Activated CD4-positive, alpha-beta memory T cell treated with anti-CD3 and anti-CD28 coated beads for 36 hours (primary cell): ENCODE measurements around the gene PCNT. TPM values are rescaled to one million over a fixed set of nuclear protein-coding genes. Genes with fewer than 3 reads are reported as not detected.

Experiments used
- CTCF ChIA-PET: fragments of 350-600 bp; sonication (Branson Sonifier 250); formaldehyde crosslinking; loops from one replicate; lab custom pipeline; 2021; ENCODE audit warnings: antibody characterized with exemption, inconsistent platforms; lab: Charles Lee
- POLR2A ChIA-PET: fragments of 350-600 bp; sonication (Branson Sonifier 250); formaldehyde crosslinking; loops from one replicate; lab custom pipeline; 2021; ENCODE audit warnings: antibody characterized with exemption; lab: Charles Lee
- DNase-seq: peaks from one replicate; pipeline ENCODE4 v3.0.0-alpha.2; 2020
- H3K27ac Mint-ChIP-seq: one replicate; pipeline ENCODE4 v1.8.0; 2021; ENCODE audit warnings: mixed read lengths
- H3K27me3 Mint-ChIP-seq: one replicate; pipeline ENCODE4 v1.8.0; 2021; ENCODE audit warnings: mixed read lengths
- H3K36me3 Mint-ChIP-seq: one replicate; pipeline ENCODE4 v1.8.0; 2021; ENCODE audit warnings: mixed read lengths
- H3K4me1 Mint-ChIP-seq: one replicate; pipeline ENCODE4 v1.8.0; 2021; ENCODE audit warnings: low read depth, mixed read lengths
- H3K4me3 Mint-ChIP-seq: one replicate; pipeline ENCODE4 v1.8.0; 2021; ENCODE audit warnings: mild to moderate bottlenecking, mixed read lengths
- H3K9me3 Mint-ChIP-seq: one replicate; pipeline ENCODE4 v1.8.0; 2021; ENCODE audit warnings: mixed read lengths
- intact Hi-C: fragments of 100-400 bp; cut with micrococcal nuclease; formaldehyde crosslinking; loops from one replicate; pipeline ENCODE4 v1.15.1; 2023
- total RNA-seq, 2 experiments: library from RNA; stranded (reverse); gene quantifications; one replicate each; pipeline ENCODE4 v1.2.3, GENCODE V29; 2021

Gene PCNT
- total RNA-seq, 2 experiments from 2014 or later = 48.5 to 50.6 TPM

DNA sequence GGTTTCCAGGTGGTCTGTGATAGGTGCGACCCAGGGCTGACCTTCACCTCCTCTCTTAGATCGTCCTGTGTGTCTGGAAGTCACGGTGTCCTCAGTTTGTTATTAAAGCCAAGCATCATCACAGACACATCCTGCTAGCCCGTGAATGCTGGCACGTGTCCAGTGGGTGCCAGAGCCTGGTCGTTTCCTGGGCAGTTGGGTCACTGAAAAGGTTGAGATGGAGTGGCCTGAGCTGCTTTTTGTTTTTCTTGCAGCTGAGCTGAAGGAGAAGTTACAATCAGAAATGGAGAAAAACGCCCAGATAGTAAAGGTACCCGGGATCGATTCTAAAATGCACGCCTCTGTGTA, 23.2 kb downstream of the PCNT start:
- no peak overlapping the region for H3K4me3 Mint-ChIP-seq
- no peaks in the 10 kb centered on the region for H3K4me1 Mint-ChIP-seq
- no peaks in the 10 kb centered on the region for H3K9me3 Mint-ChIP-seq
- H3K27me3 Mint-ChIP-seq = no peaks in the 10 kb centered on the region
- peaks cover 36% of the 10 kb centered on the region for H3K36me3 Mint-ChIP-seq
- POLR2A ChIA-PET = no interaction called here
- intact Hi-C loops = no loop called here
- CTCF ChIA-PET = no interaction called here
- no peak for DNase-seq
- H3K27ac Mint-ChIP-seq = no peak overlapping the region

DNA sequence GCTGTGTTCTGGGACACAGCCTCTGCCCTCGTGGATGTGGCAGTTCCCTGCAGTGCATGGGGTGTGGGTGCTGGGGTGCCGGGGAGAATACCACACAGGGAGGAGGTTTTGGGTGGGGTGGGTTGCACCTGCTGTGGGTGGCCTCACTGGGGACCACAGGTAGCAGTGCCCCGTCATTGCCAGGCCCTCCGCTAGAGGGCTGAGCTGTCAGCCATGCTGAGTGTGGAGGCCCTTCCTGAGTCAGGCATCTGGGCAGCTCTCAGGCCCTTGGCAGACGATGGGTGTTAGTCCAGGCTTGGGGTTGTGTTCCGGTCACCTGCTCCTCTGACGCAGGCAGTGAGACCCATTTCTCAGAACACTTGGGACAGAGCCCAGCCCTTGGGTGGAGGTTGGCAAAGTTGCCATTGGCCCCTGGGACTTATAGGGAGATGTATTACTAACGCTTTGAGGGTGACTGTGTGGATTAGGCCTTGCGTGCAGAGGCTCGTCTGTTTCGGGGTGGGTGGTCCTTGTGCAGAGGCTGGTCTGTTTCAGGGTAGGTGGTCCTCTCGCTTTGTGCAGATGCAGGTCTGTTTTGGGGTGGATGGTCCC, 23.9 kb downstream of the PCNT start:
- no peak overlapping the region for H3K4me3 Mint-ChIP-seq
- intact Hi-C loops = no loop called here
- ChIA-PET POLR2A (no interaction called here), CTCF (no interaction called here)
- DNase-seq = no peak
- no peaks in the 10 kb centered on the region for H3K4me1 Mint-ChIP-seq
- no peaks in the 10 kb centered on the region for H3K27me3 Mint-ChIP-seq
- peaks cover 35% of the 10 kb centered on the region for H3K36me3 Mint-ChIP-seq
- H3K9me3 Mint-ChIP-seq = no peaks in the 10 kb centered on the region
- no peak overlapping the region for H3K27ac Mint-ChIP-seq

DNA sequence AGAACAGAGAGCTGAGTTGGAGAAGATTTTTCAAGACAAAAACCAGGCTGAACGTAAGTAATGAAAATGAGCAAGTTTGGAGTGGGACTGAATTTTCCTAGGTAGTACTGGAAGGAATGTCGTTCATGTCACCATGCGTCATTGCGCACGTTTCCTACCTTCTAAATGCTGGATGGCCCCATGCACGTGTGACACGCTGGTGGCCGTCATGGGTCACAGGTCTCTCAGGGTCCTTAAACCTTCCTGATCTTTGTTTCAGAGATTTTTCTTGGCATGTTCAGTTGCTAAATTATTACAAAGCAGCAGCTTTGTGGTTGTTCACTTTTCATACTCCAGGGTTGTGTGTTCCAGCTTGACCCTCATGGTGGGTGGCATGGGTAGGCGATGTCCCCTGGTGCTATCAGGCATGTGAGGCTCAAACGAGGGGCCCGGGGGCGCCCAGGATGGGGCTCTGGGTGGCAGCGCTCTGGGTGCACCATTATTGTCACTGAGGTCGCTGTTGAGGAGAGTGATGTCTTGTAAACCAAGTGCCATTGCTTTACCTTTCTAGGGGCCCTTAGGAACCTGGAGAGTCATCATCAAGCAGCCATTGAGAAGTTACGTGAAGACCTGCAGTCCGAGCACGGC, 25.3 kb downstream of the PCNT start:
- Mint-ChIP-seq H3K4me1 (no peaks in the 10 kb centered on the region), H3K27me3 (no peaks in the 10 kb centered on the region), H3K9me3 (no peaks in the 10 kb centered on the region), H3K4me3 (no peak overlapping the region), H3K27ac (no peak overlapping the region), H3K36me3 (peaks cover 45% of the 10 kb centered on the region)
- CTCF ChIA-PET = no interaction called here
- POLR2A ChIA-PET = no interaction called here
- intact Hi-C loops = no loop called here
- DNase-seq = no peak

DNA sequence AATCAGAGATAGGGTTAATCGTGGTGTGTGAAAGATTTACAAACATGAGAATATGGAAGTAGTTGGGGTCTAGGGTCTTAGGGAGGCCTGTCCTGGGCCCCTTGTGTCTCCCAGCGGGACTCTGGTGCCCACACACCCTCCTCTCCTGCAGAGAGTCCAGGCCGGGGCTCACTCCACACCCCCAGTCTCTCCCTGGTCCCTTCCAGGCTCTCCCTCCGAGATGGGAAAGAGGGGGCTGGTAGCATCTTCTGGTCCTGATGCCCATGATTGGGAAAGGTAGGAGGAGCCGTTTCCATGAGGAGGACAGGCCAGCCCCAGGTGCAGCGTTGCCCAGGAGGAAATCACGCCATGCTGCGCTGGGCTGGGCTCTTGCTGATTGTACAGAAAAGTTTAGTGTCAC, 26.6 kb downstream of the PCNT start:
- Mint-ChIP-seq H3K36me3 (peaks cover 47% of the 10 kb centered on the region), H3K27me3 (no peaks in the 10 kb centered on the region), H3K4me1 (no peaks in the 10 kb centered on the region), H3K27ac (no peak overlapping the region), H3K4me3 (no peak overlapping the region), H3K9me3 (no peaks in the 10 kb centered on the region)
- intact Hi-C loops = no loop called here
- no peak for DNase-seq
- CTCF ChIA-PET = no interaction called here
- POLR2A ChIA-PET = no interaction called here

DNA sequence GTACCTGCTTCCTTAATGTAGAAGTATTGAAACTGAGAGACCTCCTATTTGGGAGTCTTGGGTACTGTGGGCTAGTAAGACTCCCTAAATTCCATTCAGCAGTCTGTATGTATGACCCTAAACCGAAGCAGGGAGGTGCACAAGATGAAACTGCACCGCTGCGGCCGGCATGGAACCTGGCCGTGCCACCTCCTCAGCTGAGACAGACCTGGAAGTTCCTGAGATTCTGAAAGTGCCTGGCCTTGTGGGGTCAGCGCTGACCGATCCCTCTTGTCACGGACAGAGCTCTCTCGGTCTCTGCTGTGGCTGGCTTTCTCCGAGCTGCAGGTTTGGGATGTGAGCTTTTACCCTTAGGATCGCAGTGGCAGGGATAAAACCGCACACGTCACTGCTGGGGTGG, 27.0 kb downstream of the PCNT start:
- no peaks in the 10 kb centered on the region for H3K27me3 Mint-ChIP-seq
- no peak for DNase-seq
- H3K9me3 Mint-ChIP-seq = no peaks in the 10 kb centered on the region
- no peak overlapping the region for H3K4me3 Mint-ChIP-seq
- no peaks in the 10 kb centered on the region for H3K4me1 Mint-ChIP-seq
- ChIA-PET POLR2A (no interaction called here), CTCF (no interaction called here)
- H3K27ac Mint-ChIP-seq = no peak overlapping the region
- intact Hi-C loops = no loop called here
- peaks cover 47% of the 10 kb centered on the region for H3K36me3 Mint-ChIP-seq

DNA sequence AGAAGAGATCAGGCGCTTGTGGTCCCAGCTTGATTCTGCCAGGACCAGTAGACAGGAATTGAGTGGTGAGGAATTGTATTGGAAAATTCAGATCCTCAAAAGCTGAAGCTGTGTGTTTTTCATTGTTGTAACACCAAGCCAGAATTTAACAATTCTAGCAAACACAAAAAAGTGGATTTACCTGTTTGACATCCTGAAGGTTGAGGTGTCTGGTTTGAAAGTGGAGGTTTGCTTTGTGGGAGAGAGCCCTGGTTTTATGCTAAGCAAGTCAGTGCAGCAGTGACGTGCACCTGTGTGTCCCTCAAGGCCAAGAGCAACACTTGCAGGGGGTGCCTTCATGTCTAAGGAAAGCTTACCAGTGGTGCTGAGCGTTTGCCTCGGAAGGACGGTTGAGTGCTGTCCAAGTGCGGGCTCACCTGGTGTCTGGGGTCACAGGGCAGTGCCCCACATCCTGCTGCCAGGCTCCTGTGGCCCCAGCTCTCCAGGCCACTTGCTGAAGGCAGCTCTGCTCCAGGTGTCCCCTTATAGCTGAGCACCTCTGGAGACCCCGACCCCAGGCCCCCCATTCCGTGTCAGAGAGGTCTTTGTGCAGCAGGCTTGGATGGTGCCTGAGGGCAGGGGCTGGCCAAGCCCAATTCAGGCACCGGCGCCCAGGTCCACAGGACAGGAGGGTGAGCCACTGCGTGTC, 27.7 kb downstream of the PCNT start:
- intact Hi-C loops = no loop called here
- Mint-ChIP-seq H3K27me3 (no peaks in the 10 kb centered on the region), H3K36me3 (peaks cover 45% of the 10 kb centered on the region), H3K9me3 (no peaks in the 10 kb centered on the region), H3K27ac (no peak overlapping the region), H3K4me3 (no peak overlapping the region), H3K4me1 (no peaks in the 10 kb centered on the region)
- POLR2A ChIA-PET = no interaction called here
- CTCF ChIA-PET = no interaction called here
- no peak for DNase-seq

DNA sequence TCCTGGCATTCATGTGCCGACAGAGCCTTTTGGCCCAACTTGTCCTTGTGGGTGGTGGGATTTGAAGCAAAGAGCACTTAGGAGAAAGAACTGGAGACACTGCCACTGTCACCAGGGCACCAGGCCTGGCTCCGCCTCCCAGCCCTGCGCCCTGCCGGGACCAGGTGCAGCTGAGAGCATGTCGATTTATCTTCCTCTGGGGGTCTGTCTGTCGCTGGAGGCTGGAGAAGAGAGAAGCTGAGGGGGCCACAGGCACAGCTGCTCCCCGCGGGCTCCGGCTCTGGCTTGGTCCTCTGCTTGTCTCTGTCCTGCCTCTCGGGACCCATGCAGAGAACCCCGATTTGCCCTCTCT, 28.2 kb downstream of the PCNT start:
- Mint-ChIP-seq H3K9me3 (no peaks in the 10 kb centered on the region), H3K27ac (no peak overlapping the region), H3K4me1 (no peaks in the 10 kb centered on the region), H3K27me3 (no peaks in the 10 kb centered on the region), H3K4me3 (no peak overlapping the region), H3K36me3 (peaks cover 43% of the 10 kb centered on the region)
- intact Hi-C loops = no loop called here
- CTCF ChIA-PET = no interaction called here
- POLR2A ChIA-PET = no interaction called here
- no peak for DNase-seq

DNA sequence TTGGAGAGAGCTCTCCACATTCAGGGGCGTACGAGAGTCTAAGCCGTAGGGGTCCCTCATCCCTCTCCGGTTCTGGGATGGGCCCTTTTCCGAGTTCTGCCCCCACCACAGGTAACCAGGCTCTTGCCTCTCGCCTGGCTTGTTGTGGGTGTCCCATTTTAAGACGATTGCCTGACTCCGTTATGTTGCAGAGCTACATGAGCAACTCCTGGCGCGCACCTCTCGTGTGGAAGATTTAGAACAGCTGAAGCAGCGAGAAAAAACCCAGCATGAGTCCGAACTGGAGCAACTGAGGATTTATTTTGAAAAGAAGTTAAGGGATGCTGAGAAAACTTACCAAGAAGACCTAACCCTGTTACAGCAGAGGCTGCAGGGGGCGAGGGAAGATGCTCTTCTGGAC, 29.0 kb downstream of the PCNT start:
- Mint-ChIP-seq H3K36me3 (peaks cover 43% of the 10 kb centered on the region), H3K27me3 (no peaks in the 10 kb centered on the region), H3K4me3 (no peak overlapping the region), H3K4me1 (no peaks in the 10 kb centered on the region), H3K27ac (no peak overlapping the region), H3K9me3 (no peaks in the 10 kb centered on the region)
- no peak for DNase-seq
- ChIA-PET CTCF (no interaction called here), POLR2A (no interaction called here)
- intact Hi-C loops = no loop called here

DNA sequence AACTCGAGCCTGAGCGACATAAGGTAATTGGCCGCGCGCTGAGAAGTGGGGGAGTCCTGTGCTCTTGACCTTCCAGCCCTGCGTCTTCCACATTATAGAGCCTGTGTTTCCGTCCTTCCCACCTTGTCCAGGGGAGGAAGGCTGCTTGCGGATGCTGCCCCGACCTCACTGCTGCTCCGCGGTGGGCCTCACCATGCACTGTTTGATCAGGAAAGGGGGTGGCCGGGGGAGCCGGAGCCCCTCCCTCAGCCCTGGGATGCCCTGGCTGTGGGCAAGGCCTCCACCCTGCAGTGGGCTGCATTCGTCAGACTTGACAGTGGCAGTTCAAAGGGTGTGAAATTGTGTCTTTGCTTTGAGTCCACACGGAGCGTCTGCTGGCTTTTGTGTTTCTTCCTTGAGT, 30.1 kb downstream of the PCNT start:
- Mint-ChIP-seq H3K4me3 (no peak overlapping the region), H3K4me1 (no peaks in the 10 kb centered on the region), H3K27ac (no peak overlapping the region), H3K9me3 (no peaks in the 10 kb centered on the region), H3K36me3 (peaks cover 45% of the 10 kb centered on the region), H3K27me3 (no peaks in the 10 kb centered on the region)
- DNase-seq = no peak
- intact Hi-C loops = no loop called here
- ChIA-PET CTCF (no interaction called here), POLR2A (no interaction called here)

DNA sequence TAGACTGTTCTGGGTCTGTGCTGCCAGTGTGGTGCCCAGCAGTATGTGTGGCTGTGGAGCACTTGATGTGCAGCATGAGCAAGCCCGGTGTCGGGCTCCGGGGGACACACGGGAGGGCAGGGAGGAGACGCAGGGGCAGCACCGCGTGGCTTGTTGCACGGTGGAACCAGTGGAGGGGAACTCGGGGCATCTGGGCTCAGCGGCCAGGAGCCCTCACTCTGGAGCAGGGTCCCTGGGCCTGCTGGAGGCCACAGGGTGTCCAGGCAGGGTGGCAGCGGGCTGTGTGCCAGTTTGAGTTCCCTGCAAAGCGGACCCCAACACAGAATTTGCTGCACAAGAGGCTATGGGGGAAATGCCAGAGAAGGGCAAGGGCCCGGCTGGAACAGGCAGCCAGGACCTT, 30.6 kb downstream of the PCNT start:
- Mint-ChIP-seq H3K27me3 (no peaks in the 10 kb centered on the region), H3K4me1 (no peaks in the 10 kb centered on the region), H3K27ac (no peak overlapping the region), H3K4me3 (no peak overlapping the region), H3K36me3 (peaks cover 41% of the 10 kb centered on the region), H3K9me3 (no peaks in the 10 kb centered on the region)
- POLR2A ChIA-PET = no interaction called here
- CTCF ChIA-PET = no interaction called here
- DNase-seq = no peak
- intact Hi-C loops = no loop called here

DNA sequence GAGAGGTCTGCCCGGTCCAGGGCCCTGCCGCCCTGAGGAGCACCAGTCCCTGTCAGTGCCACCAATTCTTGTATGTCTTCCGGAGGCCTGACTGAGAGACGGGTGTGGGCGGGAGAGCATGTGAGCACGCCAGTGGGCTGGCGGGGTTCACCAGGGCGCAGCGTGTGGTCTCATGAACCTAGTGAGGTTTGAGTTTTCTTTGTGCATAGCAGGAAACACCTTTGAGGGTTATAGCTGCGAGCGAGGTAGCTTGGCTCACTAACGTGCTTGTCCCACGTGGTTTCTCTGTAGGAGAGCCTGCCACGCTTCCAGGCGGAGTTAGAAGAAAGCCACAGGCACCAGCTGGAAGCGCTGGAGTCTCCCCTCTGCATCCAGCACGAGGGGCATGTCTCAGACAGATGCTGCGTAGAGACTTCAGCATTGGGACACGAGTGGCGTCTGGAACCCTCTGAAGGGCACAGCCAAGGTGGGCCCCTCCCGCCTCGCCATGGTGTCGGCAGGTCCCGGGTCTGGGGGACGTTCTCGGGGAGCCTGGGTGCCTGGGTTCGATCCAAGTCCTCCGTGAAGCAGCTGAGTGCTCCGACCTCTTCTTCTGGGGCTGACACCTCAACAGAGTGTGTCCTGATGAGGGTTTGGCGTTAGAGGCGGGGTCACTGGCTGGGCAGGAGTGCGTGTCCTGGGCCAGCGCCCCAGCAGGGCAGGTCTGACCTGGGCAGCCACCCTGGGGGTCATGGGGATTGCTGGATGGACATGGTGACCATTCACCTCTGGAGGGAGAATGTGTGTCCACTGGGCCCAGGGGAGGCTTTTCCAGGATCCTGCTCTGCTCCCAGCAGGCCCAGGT, 31.4 kb downstream of the PCNT start:
- CTCF ChIA-PET = no interaction called here
- no peaks in the 10 kb centered on the region for H3K9me3 Mint-ChIP-seq
- H3K27me3 Mint-ChIP-seq = no peaks in the 10 kb centered on the region
- no peak for DNase-seq
- no peaks in the 10 kb centered on the region for H3K4me1 Mint-ChIP-seq
- POLR2A ChIA-PET = no interaction called here
- no peak overlapping the region for H3K27ac Mint-ChIP-seq
- H3K36me3 Mint-ChIP-seq = peaks cover 38% of the 10 kb centered on the region
- intact Hi-C loops = no loop called here
- no peak overlapping the region for H3K4me3 Mint-ChIP-seq

DNA sequence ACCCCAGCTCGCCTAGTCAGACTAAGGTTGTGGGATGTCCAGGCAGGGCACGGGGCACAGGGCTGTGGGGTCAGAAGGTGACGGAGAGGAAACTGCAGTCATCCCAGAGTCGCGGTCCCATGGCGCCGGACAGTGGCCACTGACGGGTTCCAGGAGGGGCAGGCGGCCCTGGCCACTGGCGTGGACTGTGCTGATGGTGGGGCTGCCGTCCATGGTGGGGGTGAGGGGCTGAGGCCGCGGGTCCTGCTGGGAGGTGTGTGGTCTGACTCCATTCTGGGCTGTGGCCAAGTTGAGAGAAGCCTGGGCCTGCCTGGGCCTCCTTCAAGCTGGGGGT, 32.0 kb downstream of the PCNT start:
- peaks cover 37% of the 10 kb centered on the region for H3K36me3 Mint-ChIP-seq
- POLR2A ChIA-PET = no interaction called here
- H3K4me3 Mint-ChIP-seq = no peak overlapping the region
- CTCF ChIA-PET = no interaction called here
- no peak for DNase-seq
- H3K27me3 Mint-ChIP-seq = no peaks in the 10 kb centered on the region
- H3K4me1 Mint-ChIP-seq = no peaks in the 10 kb centered on the region
- H3K9me3 Mint-ChIP-seq = no peaks in the 10 kb centered on the region
- H3K27ac Mint-ChIP-seq = no peak overlapping the region
- intact Hi-C loops = no loop called here
